SK-N-SH (cell line): ENCODE data around the gene GNS. TPM values are rescaled to one million over a fixed set of nuclear protein-coding genes. Genes with fewer than 3 reads are reported as not detected.
A peak's percentile ranks its signal among the peaks of the same experiment; 100 is the strongest.

Experiments
- CTCF ChIA-PET: fragments of 300-600, 350-600 bp; formaldehyde crosslinking; extraction: SDS; loops from one replicate; lab custom pipeline; 2021; lab: Yijun Ruan, JAX
- POLR2A ChIA-PET: fragments of 350-600 bp; sonication (Branson Sonifier 250); formaldehyde crosslinking; extraction: SDS; loops from one replicate; lab custom pipeline; 2020; ENCODE audit warnings: antibody characterized with exemption, inconsistent platforms; lab: Yijun Ruan, JAX
- DNase-seq: peaks from one replicate; pipeline ENCODE4 v3.0.0; 2012
- H2AFZ ChIP-seq: fragments of 200-600 bp; sonication (generic); 2 replicates; pipeline ENCODE4 v1.8.1; 2016; ENCODE audit warnings: antibody characterized with exemption, mild to moderate bottlenecking, low read depth
- H3F3A ChIP-seq: fragments of 200-600 bp; sonication (generic); replicated peaks from 2 replicates; pipeline ENCODE3; 2016; ENCODE audit warnings: antibody characterized with exemption, mild to moderate bottlenecking; ENCODE audit not compliant: insufficient read depth
- H3K27ac ChIP-seq, 2 experiments: fragments of 200-500 bp in 1 of 2; fragments of 200-600 bp in 1 of 2; sonication (Bioruptor generic) in 1 of 2; sonication (generic), shearing (Covaris generic) in 1 of 2; 2 replicates each; pipeline versions ENCODE4 v1.5.1 to v1.6.1; 2014 to 2016; ENCODE audit warnings: low read depth in 2 of 2, inconsistent platforms in 1 of 2, low read length in 1 of 2, mild to moderate bottlenecking in 1 of 2, mixed read lengths in 1 of 2
- H3K27me3 ChIP-seq: fragments of 200-600 bp; sonication (generic), shearing (Covaris generic); 2 replicates; pipeline ENCODE4 v1.6.1; 2016; ENCODE audit warnings: mixed run types; ENCODE audit not compliant: insufficient read depth
- H3K36me3 ChIP-seq, 2 experiments: fragments of 200-500 bp in 1 of 2; fragments of 200-600 bp in 1 of 2; sonication (Bioruptor generic) in 1 of 2; sonication (generic) in 1 of 2; replicated peaks in 1 of 2; 2 replicates each; pipeline versions ENCODE3 to v1.5.1; 2014 to 2016; ENCODE audit warnings: low read length in 1 of 2, mild to moderate bottlenecking in 1 of 2; ENCODE audit not compliant: insufficient read depth in 2 of 2, control insufficient read depth in 1 of 2
- H3K4me1 ChIP-seq, 2 experiments: fragments of 200-500 bp in 1 of 2; fragments of 200-600 bp in 1 of 2; sonication (Bioruptor generic) in 1 of 2; sonication (generic), shearing (Covaris generic) in 1 of 2; 2 replicates each; pipeline versions ENCODE4 v1.5.1 to v1.6.1; 2014 to 2016; ENCODE audit warnings: low read depth in 1 of 2, low read length in 1 of 2, mixed run types in 1 of 2; ENCODE audit not compliant: insufficient read depth in 2 of 2, control insufficient read depth in 1 of 2
- H3K4me2 ChIP-seq: fragments of 200-600 bp; sonication (generic), shearing (Covaris generic); 2 replicates; pipeline ENCODE4 v1.6.1; 2017; ENCODE audit warnings: mixed run types
- H3K4me3 ChIP-seq, 2 experiments: fragments of 200-500 bp in 1 of 2; fragments of 200-600 bp in 1 of 2; sonication (Bioruptor generic) in 1 of 2; sonication (generic), shearing (Covaris generic) in 1 of 2; 2 replicates each; pipeline versions ENCODE4 v1.5.1 to v1.8.1; 2014 to 2016; ENCODE audit warnings: low read depth in 2 of 2, inconsistent platforms in 1 of 2, low read length in 1 of 2, mild to moderate bottlenecking in 1 of 2, mixed read lengths in 1 of 2, moderate library complexity in 1 of 2
- H3K79me2 ChIP-seq: fragments of 200-600 bp; sonication (generic); 2 replicates; pipeline ENCODE4 v1.8.1; 2017; ENCODE audit warnings: mild to moderate bottlenecking; ENCODE audit not compliant: insufficient read depth
- H3K9ac ChIP-seq: fragments of 200-600 bp; sonication (generic); 2 replicates; pipeline ENCODE4 v1.6.1; 2017; ENCODE audit warnings: mixed run types
- H3K9me2 ChIP-seq: fragments of 200-600 bp; sonication (generic); 2 replicates; pipeline ENCODE4 v1.6.1; 2017; ENCODE audit warnings: mixed run types
- H3K9me3 ChIP-seq: fragments of 200-600 bp; sonication (generic); 2 replicates; pipeline ENCODE4 v1.6.1; 2017; ENCODE audit warnings: mixed run types, mild to moderate bottlenecking, moderate library complexity
- H4K20me1 ChIP-seq: fragments of 200-600 bp; sonication (generic); 2 replicates; pipeline ENCODE4 v1.6.1; 2017; ENCODE audit warnings: mild to moderate bottlenecking, mixed run types; ENCODE audit not compliant: insufficient read depth
- EP300 ChIP-seq, 2 experiments: IDR thresholded peaks; 2 replicates each; pipeline versions ENCODE4 v1.4.0 to v1.6.1; 2012; ENCODE audit warnings: borderline replicate concordance in 1 of 2, low read depth in 1 of 2, low read length in 1 of 2
- FOSL2 ChIP-seq: IDR thresholded peaks from 2 replicates; pipeline ENCODE4 v1.4.0; 2012; ENCODE audit warnings: low read depth, mild to moderate bottlenecking, moderate library complexity, borderline replicate concordance
- JUND ChIP-seq: IDR thresholded peaks from 2 replicates; pipeline ENCODE4 v1.4.0; 2012
- NFIC ChIP-seq: IDR thresholded peaks from 2 replicates; pipeline ENCODE4 v1.4.0; 2012; ENCODE audit warnings: borderline replicate concordance
- RAD21 ChIP-seq: IDR thresholded peaks from 2 replicates; pipeline ENCODE4 v1.6.1; 2012; ENCODE audit warnings: mild to moderate bottlenecking, low read length
- RCOR1 ChIP-seq: fragments of 150-350 bp; IDR thresholded peaks from 2 replicates; pipeline ENCODE4 v1.6.1; 2017; ENCODE audit warnings: antibody characterized with exemption, low read length
- RFX5 ChIP-seq: IDR thresholded peaks from 2 replicates; pipeline ENCODE4 v1.6.1; 2012; ENCODE audit warnings: mild to moderate bottlenecking, improper control_type of control experiment, low read length
- RXRA ChIP-seq: IDR thresholded peaks from 2 replicates; pipeline ENCODE4 v1.4.0; 2012; ENCODE audit warnings: low read depth, mild to moderate bottlenecking, borderline replicate concordance
- TCF12 ChIP-seq: IDR thresholded peaks from 2 replicates; pipeline ENCODE4 v1.4.0; 2012
- TEAD4 ChIP-seq: IDR thresholded peaks from 2 replicates; pipeline ENCODE4 v1.4.0; 2012; ENCODE audit warnings: mild to moderate bottlenecking, borderline replicate concordance; ENCODE audit not compliant: insufficient read depth
- USF2 ChIP-seq: fragments of 150-350 bp; IDR thresholded peaks from 2 replicates; pipeline ENCODE4 v1.6.1; 2017; ENCODE audit warnings: antibody characterized with exemption, low read length, low read depth, borderline replicate concordance
- WGBS: methylation state at CpG from one replicate; pipeline ENCODE4 v1.1.6; 2017; ENCODE audit warnings: low lambda C conversion rate; 5-methylcytosine and 5-hydroxymethylcytosine counted together
- polyA plus RNA-seq, 3 experiments: library from polyadenylated mRNA; depleted of rRNA; stranded (reverse); fragments of >200 nt; gene quantifications; 2 replicates each; pipeline ENCODE4 v1.2.3, GENCODE V29; 2012
- TF ChIP-seq, protein P1 (sequence below): fragments of 200-600 bp; sonication (generic); IDR thresholded peaks from 2 replicates; pipeline ENCODE4 v1.6.1; 2017; ENCODE audit warnings: antibody characterized with exemption, mild to moderate bottlenecking, moderate library complexity
- TF ChIP-seq, protein P2 (sequence below): IDR thresholded peaks from 2 replicates; pipeline ENCODE4; 2012

Gene GNS
- polyA plus RNA-seq, 1 of the 3 experiments (the other 2 are of a cell fraction) = 74.8 TPM

GRCh38 chr12:64678248-64678647 is 81.0 kb downstream of the GNS start:
- no peaks in the 10 kb centered on the region for H3K9me3 ChIP-seq
- H3K4me1 ChIP-seq = peaks cover 39 to 41% of the 10 kb centered on the region in 2 experiments
- H3K27me3 ChIP-seq = no peaks in the 10 kb centered on the region
- no peaks in the 10 kb centered on the region for H3K36me3 ChIP-seq
- no peak for DNase-seq
- no peak overlapping the region for H3K4me3 ChIP-seq
- H4K20me1 ChIP-seq = no peaks in the 10 kb centered on the region
- peaks cover 74% of the 10 kb centered on the region for H3K79me2 ChIP-seq
- H3K9me2 ChIP-seq = no peaks in the 10 kb centered on the region
- POLR2A ChIA-PET = no interaction called here
- WGBS = 84% methylated on average over 2 of the region's 2 CpGs
- TF ChIP-seq RFX5 = no peak
- TF ChIP-seq, protein P1, sequence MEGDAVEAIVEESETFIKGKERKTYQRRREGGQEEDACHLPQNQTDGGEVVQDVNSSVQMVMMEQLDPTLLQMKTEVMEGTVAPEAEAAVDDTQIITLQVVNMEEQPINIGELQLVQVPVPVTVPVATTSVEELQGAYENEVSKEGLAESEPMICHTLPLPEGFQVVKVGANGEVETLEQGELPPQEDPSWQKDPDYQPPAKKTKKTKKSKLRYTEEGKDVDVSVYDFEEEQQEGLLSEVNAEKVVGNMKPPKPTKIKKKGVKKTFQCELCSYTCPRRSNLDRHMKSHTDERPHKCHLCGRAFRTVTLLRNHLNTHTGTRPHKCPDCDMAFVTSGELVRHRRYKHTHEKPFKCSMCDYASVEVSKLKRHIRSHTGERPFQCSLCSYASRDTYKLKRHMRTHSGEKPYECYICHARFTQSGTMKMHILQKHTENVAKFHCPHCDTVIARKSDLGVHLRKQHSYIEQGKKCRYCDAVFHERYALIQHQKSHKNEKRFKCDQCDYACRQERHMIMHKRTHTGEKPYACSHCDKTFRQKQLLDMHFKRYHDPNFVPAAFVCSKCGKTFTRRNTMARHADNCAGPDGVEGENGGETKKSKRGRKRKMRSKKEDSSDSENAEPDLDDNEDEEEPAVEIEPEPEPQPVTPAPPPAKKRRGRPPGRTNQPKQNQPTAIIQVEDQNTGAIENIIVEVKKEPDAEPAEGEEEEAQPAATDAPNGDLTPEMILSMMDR = peak; percentile 15; the same call in 1 of the 2 replicates
- TF ChIP-seq, all 33 proteins: peak for 1
- peak overlapping the region in 1 of 2 experiments; percentile 93; a peak in 2 of 4 replicates for H3K27ac ChIP-seq
- H3F3A ChIP-seq = peaks cover 25% of the 10 kb centered on the region
- H2AFZ ChIP-seq = no peak overlapping the region
- H3K4me2 ChIP-seq = no peak overlapping the region
- no peak overlapping the region for H3K9ac ChIP-seq
- CTCF ChIA-PET = interaction anchor here (0.9 to 1.5 kb wide), 2 partner anchors 19 to 129 kb away, joined by 3 to 4 read pairs; no protein-coding TSS in a partner anchor

DNA sequence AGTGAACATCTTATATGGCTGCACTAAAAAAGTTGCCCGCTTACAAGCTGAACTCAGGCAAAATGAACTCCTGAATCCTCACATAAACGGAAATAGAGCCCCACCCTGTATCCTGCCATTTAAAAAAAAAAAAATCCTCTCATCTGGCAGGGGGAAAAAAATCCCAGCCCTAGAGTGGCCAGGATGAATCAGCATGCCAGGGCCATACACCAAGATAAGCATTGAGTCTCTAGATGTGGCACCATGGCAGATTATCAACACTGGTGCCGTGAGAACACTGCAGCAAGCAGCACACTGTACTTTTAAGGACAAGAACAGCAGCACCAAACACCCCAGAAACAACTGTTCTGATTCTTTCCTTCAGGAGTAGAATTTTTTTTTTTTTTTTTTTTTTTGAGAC is 83.4 kb downstream of the GNS start:
- no peaks in the 10 kb centered on the region for H3K27me3 ChIP-seq
- no peak overlapping the region; the same call in 1 of the 2 replicates for H2AFZ ChIP-seq
- no peak for TF ChIP-seq RAD21
- no peak for TF ChIP-seq EP300 (IDR thresholded peaks at IDR 0.05; ENCODE audit: borderline replicate concordance in 1 of 2, low read depth in 1 of 2, low read length in 1 of 2)
- no peak for TF ChIP-seq TEAD4
- no peak for TF ChIP-seq USF2
- peak; percentile 59; the same call in 1 of the 2 replicates for TF ChIP-seq TCF12
- TF ChIP-seq, protein P2, sequence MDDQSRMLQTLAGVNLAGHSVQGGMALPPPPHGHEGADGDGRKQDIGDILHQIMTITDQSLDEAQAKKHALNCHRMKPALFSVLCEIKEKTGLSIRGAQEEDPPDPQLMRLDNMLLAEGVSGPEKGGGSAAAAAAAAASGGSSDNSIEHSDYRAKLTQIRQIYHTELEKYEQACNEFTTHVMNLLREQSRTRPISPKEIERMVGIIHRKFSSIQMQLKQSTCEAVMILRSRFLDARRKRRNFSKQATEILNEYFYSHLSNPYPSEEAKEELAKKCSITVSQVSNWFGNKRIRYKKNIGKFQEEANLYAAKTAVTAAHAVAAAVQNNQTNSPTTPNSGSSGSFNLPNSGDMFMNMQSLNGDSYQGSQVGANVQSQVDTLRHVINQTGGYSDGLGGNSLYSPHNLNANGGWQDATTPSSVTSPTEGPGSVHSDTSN = peak; percentile 34
- TF ChIP-seq NFIC = peak; percentile 48; the same call in 1 of the 2 replicates
- no peak for TF ChIP-seq RCOR1
- peak; percentile 20; the same call in 1 of the 2 replicates for TF ChIP-seq RXRA
- peak; percentile 59; the same call in 1 of the 2 replicates for TF ChIP-seq FOSL2
- peak; percentile 33; the same call in 1 of the 2 replicates for TF ChIP-seq JUND
- peaks cover 56 to 59% of the 10 kb centered on the region in 2 experiments for H3K4me1 ChIP-seq
- H3K4me3 ChIP-seq = no peak overlapping the region; a peak in 1 of 4 replicates
- H3K9ac ChIP-seq = peak overlapping the region; percentile 38; the same call in 1 of the 2 replicates
- DNase-seq = peak; percentile 47
- H4K20me1 ChIP-seq = no peaks in the 10 kb centered on the region
- H3K9me2 ChIP-seq = no peaks in the 10 kb centered on the region
- H3K27ac ChIP-seq = peak overlapping the region; percentile 78 to 81
- H3K9me3 ChIP-seq = no peaks in the 10 kb centered on the region
- H3K36me3 ChIP-seq = no peaks in the 10 kb centered on the region
- H3K79me2 ChIP-seq = peaks cover 76% of the 10 kb centered on the region
- H3F3A ChIP-seq = peaks cover 25% of the 10 kb centered on the region
- 34% methylated on average over 3 of the region's 3 CpGs for WGBS
- H3K4me2 ChIP-seq = peak overlapping the region; percentile 44; the same call in 1 of the 2 replicates
- ChIA-PET POLR2A (no interaction called here), CTCF (interaction anchor here (1.0 to 1.9 kb wide), 3 partner anchors 20 to 126 kb away, joined by 3 to 7 read pairs (median 4); no protein-coding TSS in a partner anchor)
